Measurements from ENCODE around the gene SIPA1L2. TPM values are rescaled to one million over a fixed set of nuclear protein-coding genes. Genes with fewer than 3 reads are reported as not detected.

Gene SIPA1L2
- total and polyA plus RNA-seq, 10 of the 15 experiments (the other 5 are each of a cell fraction or from before 2014, with no cell fraction given): 0.01 to 0.18 TPM; not detected in 8

- H3K79me2 ChIP-seq (ENCODE audit: control insufficient read depth, insufficient read depth, low read length): no peaks in the 10 kb centered on the region
- DNase-seq (ENCODE audit: low read depth, low spot score) (no peak), FAIRE-seq (no peak), ATAC-seq (no peak)
- H3K36me3 ChIP-seq (ENCODE audit: control insufficient read depth in 2 of 2, insufficient read depth in 2 of 2, low read length in 1 of 2): no peaks in the 10 kb centered on the region
- H3K4me3 ChIP-seq: no peak overlapping the region
- no peak overlapping the region for H3K27ac ChIP-seq (ENCODE audit: control insufficient read depth, insufficient read depth)
- H2AFZ ChIP-seq (ENCODE audit: control insufficient read depth, low read depth, low read length): no peak overlapping the region
- RAD21 ChIA-PET (ENCODE audit: unreplicated experiment): no interaction called here
- no peak overlapping the region for H3K4me2 ChIP-seq (ENCODE audit: control insufficient read depth, insufficient read depth)
- POLR2A ChIA-PET: no interaction called here
- no peaks in the 10 kb centered on the region for H4K20me1 ChIP-seq (ENCODE audit: control insufficient read depth, insufficient read depth)
- H3K9ac ChIP-seq (ENCODE audit: control insufficient read depth, insufficient read depth, low read length): no peak overlapping the region
- WGBS (ENCODE audit: insufficient coverage, insufficient replicate concordance, low lambda C conversion rate, missing lambda C conversion rate): 9% methylated on average over 2 of the region's 2 CpGs
- peaks cover 0 to 4% of the 10 kb centered on the region in 2 experiments; a peak in 2 of 4 replicates for H3K27me3 ChIP-seq (replicated peaks in 1 of 2; ENCODE audit: control insufficient read depth in 2 of 2, insufficient read depth in 2 of 2, low read length in 1 of 2)
- no peak for TF ChIP-seq ZNF622 (IDR thresholded peaks at IDR 0.05)
- TF ChIP-seq FOS (IDR thresholded peaks at IDR 0.05; ENCODE audit: borderline replicate concordance, extremely low read depth, insufficient read length): no peak
- TF ChIP-seq E2F4 (IDR thresholded peaks at IDR 0.05; ENCODE audit: low read depth, low read length): no peak
- no peak for TF ChIP-seq MEF2B (IDR thresholded peaks at IDR 0.05; ENCODE audit: partially characterized antibody, poor library complexity, severe bottlenecking)
- no peak for TF ChIP-seq STAT1 (conservative IDR thresholded peaks at IDR 0.05)
- H3K4me1 ChIP-seq (ENCODE audit: control insufficient read depth, insufficient read depth, low read length): no peaks in the 10 kb centered on the region
- in situ Hi-C loops (cut with MboI) (no loop called here), intact Hi-C loops (cut with micrococcal nuclease; ENCODE audit: unreplicated experiment) (loop anchor here (5.0 kb wide), 1 partner anchor 755 kb away; no protein-coding TSS in a partner anchor)
- SMC1A ChIA-PET (ENCODE audit: uncharacterized antibody, unreplicated experiment): no interaction called here
- CTCF ChIA-PET: no interaction called here
- no peaks in the 10 kb centered on the region for H3K9me3 ChIP-seq (replicated peaks; ENCODE audit: control insufficient read depth, insufficient read depth, low read length)
- BruUV-seq (replicated peaks): no TSS peak
These were observed 7.6 kb downstream of the SIPA1L2 start for GRCh38 chr1:232622378-232622777.

- no peaks in the 10 kb centered on the region; a peak in 1 of 4 replicates for H3K27me3 ChIP-seq (replicated peaks in 1 of 2; ENCODE audit: control insufficient read depth in 2 of 2, insufficient read depth in 2 of 2, low read length in 1 of 2)
- no peaks in the 10 kb centered on the region for H3K9me3 ChIP-seq (replicated peaks; ENCODE audit: control insufficient read depth, insufficient read depth, low read length)
- no peak overlapping the region for H3K4me3 ChIP-seq
- in situ Hi-C loops (cut with MboI) (no loop called here), intact Hi-C loops (cut with micrococcal nuclease; ENCODE audit: unreplicated experiment) (loop anchor here (5.0 kb wide), 1 partner anchor 754 kb away; no protein-coding TSS in a partner anchor)
- no peak overlapping the region for H2AFZ ChIP-seq (ENCODE audit: control insufficient read depth, low read depth, low read length)
- DNase-seq (ENCODE audit: low read depth, low spot score) (no peak), ATAC-seq (no peak), FAIRE-seq (no peak)
- no peaks in the 10 kb centered on the region for H3K36me3 ChIP-seq (ENCODE audit: control insufficient read depth in 2 of 2, insufficient read depth in 2 of 2, low read length in 1 of 2)
- H3K4me1 ChIP-seq (ENCODE audit: control insufficient read depth, insufficient read depth, low read length): no peaks in the 10 kb centered on the region
- no peak overlapping the region for H3K9ac ChIP-seq (ENCODE audit: control insufficient read depth, insufficient read depth, low read length)
- no peak overlapping the region for H3K27ac ChIP-seq (ENCODE audit: control insufficient read depth, insufficient read depth)
- BruUV-seq (replicated peaks): no TSS peak
- H4K20me1 ChIP-seq (ENCODE audit: control insufficient read depth, insufficient read depth): no peaks in the 10 kb centered on the region
- CTCF ChIA-PET: interaction anchor here (0.6 kb wide), 1 partner anchor 440 kb away, joined by 3 read pairs; no protein-coding TSS in a partner anchor
- SMC1A ChIA-PET (ENCODE audit: uncharacterized antibody, unreplicated experiment): interaction anchor here (0.5 kb wide), 1 partner anchor 22 kb away, joined by 3 read pairs; no protein-coding TSS in a partner anchor
- no peak overlapping the region for H3K4me2 ChIP-seq (ENCODE audit: control insufficient read depth, insufficient read depth)
- 34% methylated on average over 3 of the region's 3 CpGs for WGBS (ENCODE audit: insufficient coverage, insufficient replicate concordance, low lambda C conversion rate, missing lambda C conversion rate)
- TF ChIP-seq YBX1 (IDR thresholded peaks at IDR 0.05) (no peak), RELA (IDR thresholded peaks at IDR 0.05; ENCODE audit: borderline replicate concordance, partially characterized antibody) (no peak), PAX8 (IDR thresholded peaks at IDR 0.05) (no peak), SIN3A (IDR thresholded peaks at IDR 0.05; ENCODE audit: low read depth, low read length) (no peak), NFXL1 (IDR thresholded peaks at IDR 0.05; ENCODE audit: borderline replicate concordance) (no peak), PBX3 (IDR thresholded peaks at IDR 0.05; ENCODE audit: insufficient replicate concordance, low read depth, low read length) (no peak), SMARCA5 (IDR thresholded peaks at IDR 0.05) (no peak), TARDBP (IDR thresholded peaks at IDR 0.05; ENCODE audit: borderline replicate concordance) (no peak), HDAC6 (IDR thresholded peaks at IDR 0.05; ENCODE audit: unreplicated experiment) (no peak), MEF2A (IDR thresholded peaks at IDR 0.05; ENCODE audit: insufficient read depth, low read depth, low read length) (no peak), SMAD5 (IDR thresholded peaks at IDR 0.05; ENCODE audit: low read depth) (no peak), CREB1 (IDR thresholded peaks at IDR 0.05; ENCODE audit: low read depth) (no peak)
- POLR2A ChIA-PET: no interaction called here
- no peaks in the 10 kb centered on the region for H3K79me2 ChIP-seq (ENCODE audit: control insufficient read depth, insufficient read depth, low read length)
- RAD21 ChIA-PET (ENCODE audit: unreplicated experiment): no interaction called here
These were observed 8.9 kb downstream of the SIPA1L2 start for GRCh38 chr1:232621050-232621449.

Measured in GM12878 (cell line).